Liver (tissue), 9 donors: Measurements from ENCODE around the gene ZNF490. TPM values are rescaled to one million over a fixed set of nuclear protein-coding genes. Genes with fewer than 3 reads are reported as not detected.

Experiments
- DNase-seq: peaks from one replicate; pipeline ENCODE4 v3.0.0-alpha.2; 2017; ENCODE audit warnings: low spot score
- H3K27ac ChIP-seq, 2 donors: one replicate each; pipeline ENCODE4 v1.7.0; 2013; ENCODE audit warnings: inconsistent platforms in 2 of 2, low read length in 2 of 2, control low read depth in 1 of 2, low read depth in 1 of 2, mild to moderate bottlenecking in 1 of 2
- H3K27me3 ChIP-seq, 4 donors: one replicate each; pipeline versions ENCODE4 v1.6.1 to v1.7.0; 2013; ENCODE audit warnings: low read length in 3 of 4, inconsistent platforms in 1 of 4, mild to moderate bottlenecking in 1 of 4, moderate library complexity in 1 of 4; ENCODE audit not compliant: control insufficient read depth in 4 of 4, insufficient read depth in 4 of 4
- H3K36me3 ChIP-seq, 4 donors: one replicate each; pipeline versions ENCODE4 v1.6.1 to v1.7.0; 2013; ENCODE audit warnings: low read length in 3 of 4, mild to moderate bottlenecking in 3 of 4, low read depth in 1 of 4, moderate library complexity in 1 of 4; ENCODE audit not compliant: control insufficient read depth in 4 of 4, insufficient read depth in 3 of 4
- H3K4me1 ChIP-seq, 4 donors: one replicate each; pipeline versions ENCODE4 v1.6.1 to v1.7.0; 2013; ENCODE audit warnings: low read length in 3 of 4, mild to moderate bottlenecking in 3 of 4, moderate library complexity in 1 of 4; ENCODE audit not compliant: control insufficient read depth in 4 of 4, insufficient read depth in 4 of 4
- H3K4me3 ChIP-seq, 3 donors: one replicate each; pipeline versions ENCODE4 v1.6.1 to v1.7.0; 2013; ENCODE audit warnings: low read length in 3 of 3, control low read depth in 1 of 3, low read depth in 1 of 3, mild to moderate bottlenecking in 1 of 3
- H3K9ac ChIP-seq, 2 donors: one replicate each; pipeline ENCODE4 v1.7.0; 2013; ENCODE audit warnings: low read length in 2 of 2, mild to moderate bottlenecking in 2 of 2, moderate library complexity in 2 of 2, control low read depth in 1 of 2, low read depth in 1 of 2
- H3K9me3 ChIP-seq, 4 donors: one replicate each; pipeline versions ENCODE4 v1.6.1 to v1.7.0; 2013; ENCODE audit warnings: low read length in 3 of 4; ENCODE audit not compliant: control insufficient read depth in 4 of 4
- ATF3 ChIP-seq: IDR thresholded peaks from 2 replicates; pipeline ENCODE4 v1.6.1; 2016; ENCODE audit warnings: antibody characterized with exemption
- CTCF ChIP-seq: fragments of 150-350 bp; IDR thresholded peaks from 2 replicates; pipeline ENCODE4 v1.5.1; 2017; ENCODE audit warnings: improper control_type of control experiment, low read depth, low read length; ENCODE audit not compliant: missing input control
- FOXA2 ChIP-seq: IDR thresholded peaks from 2 replicates; pipeline ENCODE4 v1.6.1; 2016; ENCODE audit warnings: antibody characterized with exemption
- HNF4A ChIP-seq, 2 donors: conservative IDR thresholded peaks; 2 replicates each; pipeline ENCODE4 v1.6.1; 2016; ENCODE audit warnings: antibody characterized with exemption in 2 of 2, mild to moderate bottlenecking in 2 of 2
- JUND ChIP-seq, 2 donors: IDR thresholded peaks; 2 replicates each; pipeline ENCODE4 v1.6.1; 2016; ENCODE audit warnings: antibody characterized with exemption in 2 of 2
- MAX ChIP-seq: IDR thresholded peaks from 2 replicates; pipeline ENCODE4 v1.6.1; 2016; ENCODE audit warnings: antibody characterized with exemption
- NR2F2 ChIP-seq: IDR thresholded peaks from 2 replicates; pipeline ENCODE4 v1.6.1; 2016; ENCODE audit warnings: antibody characterized with exemption
- RAD21 ChIP-seq, 2 donors: IDR thresholded peaks; 2 replicates each; pipeline ENCODE4 v1.6.1; 2016; ENCODE audit warnings: antibody characterized with exemption in 2 of 2, mild to moderate bottlenecking in 2 of 2
- REST ChIP-seq: IDR thresholded peaks from 2 replicates; pipeline ENCODE4 v1.6.1; 2016; ENCODE audit warnings: antibody characterized with exemption, mild to moderate bottlenecking
- RXRA ChIP-seq, 2 donors: IDR thresholded peaks; 2 replicates each; pipeline ENCODE4 v1.6.1; 2017 to 2018; ENCODE audit warnings: antibody characterized with exemption in 2 of 2, mild to moderate bottlenecking in 1 of 2
- YY1 ChIP-seq: IDR thresholded peaks from 2 replicates; pipeline ENCODE4 v1.6.1; 2016; ENCODE audit warnings: antibody characterized with exemption, mild to moderate bottlenecking
- WGBS: extraction: QIAGEN DNeasy Blood & Tissue Kit; methylation state at CpG from one replicate; pipeline ENCODE4 v1.1.7; 2013; 5-methylcytosine and 5-hydroxymethylcytosine counted together
- polyA plus RNA-seq, 2 donors: library from polyadenylated mRNA; stranded (reverse) in 1 of 2; unstranded in 1 of 2; fragments of 200-250 nt in 1 of 2; fragments of >200 nt in 1 of 2; fragmentation: Nextera tagmentation in 1 of 2; extraction: Ambion mirVana in 1 of 2; gene quantifications; one replicate each; pipeline versions ENCODE4 v1.2.1 to v1.2.3, GENCODE V29; 2013 to 2015
- total RNA-seq, 2 donors: library from RNA; depleted of rRNA; stranded (reverse); fragments of >200 nt; gene quantifications; one replicate each; pipeline ENCODE4 v1.2.3, GENCODE V29; 2014
- donor health status: healthy.
- donor health status: healthy.
- donor health status: healthy.
- donor health status: healthy.
- donor health status: healthy.

Gene ZNF490
- total and polyA plus RNA-seq, 4 donors, result 0.93 to 6.1 (median 2.3) TPM

DNA sequence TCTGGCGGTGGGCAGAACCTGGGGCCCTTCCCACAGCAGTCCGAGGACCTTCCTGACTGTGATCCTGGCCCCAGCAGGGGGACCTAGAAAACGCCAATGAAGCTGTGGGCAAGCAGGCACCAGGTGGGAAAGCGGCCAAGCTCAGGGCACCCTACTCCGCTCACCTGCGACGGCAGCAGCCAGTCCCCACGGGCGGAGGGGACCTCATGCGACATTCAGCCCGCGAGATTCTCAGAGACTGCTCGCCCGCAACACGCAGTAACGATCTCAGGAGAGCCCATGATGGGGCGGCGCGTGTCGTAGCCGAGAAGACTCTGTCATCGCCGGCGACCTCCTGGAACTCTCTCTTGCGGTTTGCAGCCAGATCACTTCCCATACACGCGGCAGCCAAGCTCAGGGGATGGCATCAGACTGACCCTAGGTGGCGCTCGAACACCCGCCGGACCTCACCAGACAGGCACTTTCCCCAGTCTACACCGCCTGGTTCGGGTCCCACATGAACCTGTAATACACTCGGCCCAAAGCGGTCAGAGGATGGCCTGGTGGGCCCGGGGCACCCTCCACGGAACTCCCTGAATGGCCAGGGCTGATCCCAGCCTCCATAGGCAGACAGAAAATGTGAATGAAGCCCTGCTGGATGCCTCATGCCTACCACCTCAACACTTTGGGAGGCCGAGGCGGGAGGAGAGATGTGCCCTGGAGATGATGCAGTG, 29.4 kb upstream of the ZNF490 start (continued):
- TF ChIP-seq CTCF, result peak; percentile 62
- TF ChIP-seq YY1, result no peak
- no peak for TF ChIP-seq HNF4A (conservative IDR thresholded peaks at IDR 0.05)
- TF ChIP-seq MAX, result no peak
- TF ChIP-seq JUND (IDR thresholded peaks at IDR 0.05), result no peak
- TF ChIP-seq RAD21 (IDR thresholded peaks at IDR 0.05), result peak; percentile 47 to 76
- no peak for TF ChIP-seq ATF3
- no peak for TF ChIP-seq FOXA2
- TF ChIP-seq RXRA (IDR thresholded peaks at IDR 0.05), result no peak
- no peak for TF ChIP-seq NR2F2

DNA sequence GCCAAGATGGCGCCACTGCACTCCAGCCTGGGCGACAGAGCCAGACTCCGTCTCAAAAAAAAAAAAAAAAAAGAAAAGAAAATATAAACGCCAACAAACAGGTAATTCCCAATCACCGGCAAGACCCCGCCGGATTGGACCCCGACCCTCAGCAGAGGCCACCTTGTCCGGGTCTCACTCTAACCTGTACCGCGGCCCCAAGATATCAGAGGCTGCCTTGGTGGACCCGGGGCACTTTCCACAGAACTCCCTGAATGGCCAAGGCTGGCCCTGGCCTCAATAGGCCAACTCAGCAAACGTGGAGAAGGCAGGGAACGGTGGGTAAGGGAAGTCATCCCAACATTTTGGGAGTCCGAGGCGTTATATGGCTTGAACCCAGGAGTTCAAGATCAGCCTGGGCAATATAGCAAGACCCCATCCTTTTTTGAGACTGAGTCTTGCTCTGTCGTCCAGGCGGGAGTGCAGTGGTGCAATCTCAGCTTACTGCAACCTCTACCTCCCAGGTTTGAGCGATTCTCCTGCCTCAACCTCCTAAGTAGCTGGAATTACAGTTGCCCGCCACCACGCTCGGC, 28.1 kb upstream of the ZNF490 start:
- H3K4me3 ChIP-seq, result no peak overlapping the region
- H3K27me3 ChIP-seq, result no peaks in the 10 kb centered on the region
- WGBS, result 93% methylated on average over 22 of the region's 22 CpGs
- no peak for DNase-seq
- H3K36me3 ChIP-seq, result no peaks in the 10 kb centered on the region
- no peak for TF ChIP-seq ATF3
- no peaks in the 10 kb centered on the region for H3K9me3 ChIP-seq
- no peak overlapping the region for H3K9ac ChIP-seq
- H3K27ac ChIP-seq, result no peak overlapping the region
- H3K4me1 ChIP-seq, result peaks cover 0 to 4% (median 1%) of the 10 kb centered on the region in 4 donors

- H3K4me1 ChIP-seq, result peaks cover 0 to 4% (median 1%) of the 10 kb centered on the region in 4 donors
- H3K4me3 ChIP-seq, result no peak overlapping the region
- DNase-seq, result no peak
- H3K36me3 ChIP-seq, result peaks cover 0 to 3% (median under 1%) of the 10 kb centered on the region in 4 donors
- no peak overlapping the region for H3K27ac ChIP-seq
- WGBS, result 87% methylated on average over 13 of the region's 13 CpGs
- TF ChIP-seq REST (no peak), NR2F2 (no peak), CTCF (no peak), MAX (no peak), HNF4A (conservative IDR thresholded peaks at IDR 0.05) (no peak), YY1 (no peak)
- H3K9me3 ChIP-seq, result no peaks in the 10 kb centered on the region
- H3K9ac ChIP-seq, result no peak overlapping the region
- no peaks in the 10 kb centered on the region for H3K27me3 ChIP-seq
Measured at GRCh38 chr19:12636631-12637030, 26.0 kb upstream of the ZNF490 start.
